OCI-LY7 (cell line): Measurements from ENCODE around the gene ITGB7.

Experiments used
- CTCF ChIP-seq: fragments of 200-600 bp; sonication (generic); conservative IDR thresholded peaks from 2 replicates; pipeline ENCODE4 v1.5.1; 2014; ENCODE audit warnings: mild to moderate bottlenecking, antibody characterized with exemption, low read length, moderate library complexity, mixed read lengths
- EZH2phosphoT487 ChIP-seq: fragments of 200-600 bp; sonication (generic); IDR thresholded peaks from 2 replicates; pipeline ENCODE4 v1.6.1; 2018; ENCODE audit warnings: low read depth, borderline replicate concordance, mild to moderate bottlenecking, mixed run types, antibody characterized with exemption, low read length, moderate library complexity, mixed read lengths

- TF ChIP-seq CTCF, result no peak
- TF ChIP-seq EZH2phosphoT487, result no peak
These were observed 1.2 kb downstream of the ITGB7 start for GRCh38 chr12:53205747-53206419.
